ENCODE data around the gene ANK3.

The ANK3 gene

DNA sequence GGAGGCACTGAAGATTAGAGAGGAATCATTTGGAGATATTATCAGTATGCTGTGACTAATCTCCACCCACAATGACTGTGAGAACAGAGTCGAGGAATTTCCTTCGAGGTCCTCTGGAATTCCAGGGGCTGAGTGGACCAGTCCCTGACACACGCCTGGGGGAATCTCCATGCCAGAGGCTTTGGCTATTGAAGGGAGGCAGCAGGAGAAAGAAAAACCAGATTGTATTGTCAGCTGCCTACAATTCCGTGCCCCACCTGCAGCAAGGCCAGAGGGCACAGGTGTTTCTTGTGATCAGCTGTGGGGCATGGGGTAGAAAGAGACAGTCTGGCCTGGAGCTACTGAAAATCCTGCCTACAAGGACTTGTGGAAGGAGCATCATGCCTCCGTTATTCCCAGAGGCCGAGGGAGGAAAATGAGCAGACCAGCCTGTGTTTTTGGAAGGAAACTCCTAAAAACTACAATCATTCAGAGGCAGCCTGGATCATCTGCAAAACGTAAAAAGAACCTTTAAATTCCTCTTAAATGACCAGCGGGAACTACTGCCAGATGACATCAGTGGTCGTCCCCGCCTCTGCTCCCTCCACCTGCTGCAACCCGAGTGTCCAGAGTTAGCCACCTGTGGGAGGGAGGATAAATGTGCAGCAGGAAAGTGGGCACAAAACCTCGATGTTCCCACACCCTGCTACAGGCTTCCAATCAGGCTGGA, 25.4 kb upstream of the ANK3 start:
- DNase-seq (ENCODE audit: low read depth): peak; percentile 76
- TF ChIP-seq, protein P1, sequence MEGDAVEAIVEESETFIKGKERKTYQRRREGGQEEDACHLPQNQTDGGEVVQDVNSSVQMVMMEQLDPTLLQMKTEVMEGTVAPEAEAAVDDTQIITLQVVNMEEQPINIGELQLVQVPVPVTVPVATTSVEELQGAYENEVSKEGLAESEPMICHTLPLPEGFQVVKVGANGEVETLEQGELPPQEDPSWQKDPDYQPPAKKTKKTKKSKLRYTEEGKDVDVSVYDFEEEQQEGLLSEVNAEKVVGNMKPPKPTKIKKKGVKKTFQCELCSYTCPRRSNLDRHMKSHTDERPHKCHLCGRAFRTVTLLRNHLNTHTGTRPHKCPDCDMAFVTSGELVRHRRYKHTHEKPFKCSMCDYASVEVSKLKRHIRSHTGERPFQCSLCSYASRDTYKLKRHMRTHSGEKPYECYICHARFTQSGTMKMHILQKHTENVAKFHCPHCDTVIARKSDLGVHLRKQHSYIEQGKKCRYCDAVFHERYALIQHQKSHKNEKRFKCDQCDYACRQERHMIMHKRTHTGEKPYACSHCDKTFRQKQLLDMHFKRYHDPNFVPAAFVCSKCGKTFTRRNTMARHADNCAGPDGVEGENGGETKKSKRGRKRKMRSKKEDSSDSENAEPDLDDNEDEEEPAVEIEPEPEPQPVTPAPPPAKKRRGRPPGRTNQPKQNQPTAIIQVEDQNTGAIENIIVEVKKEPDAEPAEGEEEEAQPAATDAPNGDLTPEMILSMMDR (IDR thresholded peaks at IDR 0.05; ENCODE audit: low read depth, low read length, missing control alignments): no peak
- H3K4me3 ChIP-seq (ENCODE audit: low read depth, low read length): no peak overlapping the region
- in situ Hi-C loops (cut with HindIII; ENCODE audit: low sequenced_read_pairs): no loop called here

DNA sequence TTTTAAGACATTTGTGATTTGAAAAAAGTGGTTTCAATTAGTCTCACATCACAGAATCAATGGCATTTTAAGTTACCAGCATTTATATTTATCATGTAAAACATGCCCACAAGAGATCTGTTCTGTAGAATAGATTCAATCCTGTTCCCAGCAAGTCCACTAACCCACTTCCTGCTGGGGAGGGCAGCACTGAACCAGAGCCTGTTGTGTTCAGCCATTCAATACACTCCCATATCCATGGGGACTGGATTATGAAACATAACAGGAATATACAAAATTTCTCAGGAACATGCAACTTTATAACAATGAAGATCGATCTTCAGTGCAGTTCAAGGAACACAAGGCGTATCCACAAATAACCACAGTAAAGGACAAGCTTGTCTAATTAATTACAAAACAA, 24.4 kb upstream of the ANK3 start:
- TF ChIP-seq, protein P1 (IDR thresholded peaks at IDR 0.05; ENCODE audit: low read depth, low read length, missing control alignments): no peak
- in situ Hi-C loops (cut with HindIII; ENCODE audit: low sequenced_read_pairs): no loop called here
- no peak for DNase-seq (ENCODE audit: low read depth)
- no peak overlapping the region for H3K4me3 ChIP-seq (ENCODE audit: low read depth, low read length)

DNA sequence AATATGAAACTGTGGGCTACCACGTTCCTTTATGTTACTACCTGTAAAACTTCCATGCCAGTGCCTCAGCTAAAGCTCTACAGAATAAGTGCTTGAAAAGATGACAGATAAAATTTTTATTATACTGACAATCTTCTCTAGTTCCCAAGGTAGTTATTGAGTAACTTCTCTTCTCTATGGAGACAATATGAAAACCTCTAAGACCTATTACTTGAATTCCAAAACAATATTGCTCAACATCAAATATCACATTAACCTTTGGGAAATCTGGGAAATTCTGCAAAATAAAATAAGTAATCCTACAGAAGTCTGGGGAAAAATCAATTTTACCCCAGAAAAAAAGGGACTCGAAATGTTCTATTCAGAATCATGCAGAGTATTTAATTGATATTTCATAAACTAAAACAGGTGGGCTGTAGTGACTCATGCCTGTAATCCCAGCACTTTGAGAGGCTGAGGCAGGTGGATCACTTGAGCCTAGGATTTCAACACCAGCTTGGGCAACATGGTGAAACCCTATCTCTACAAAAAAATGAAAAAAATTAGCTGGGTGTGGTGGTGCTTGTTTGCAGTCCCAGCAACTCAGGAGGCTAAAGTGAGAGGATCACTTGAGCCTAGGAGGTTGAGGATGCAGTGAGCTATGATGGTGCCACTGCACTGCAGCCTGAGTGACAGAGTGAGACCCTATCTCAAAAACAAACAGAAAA, 23.8 kb upstream of the ANK3 start:
- TF ChIP-seq, protein P1 (IDR thresholded peaks at IDR 0.05; ENCODE audit: low read depth, low read length, missing control alignments): no peak
- in situ Hi-C loops (cut with HindIII; ENCODE audit: low sequenced_read_pairs): no loop called here

DNA sequence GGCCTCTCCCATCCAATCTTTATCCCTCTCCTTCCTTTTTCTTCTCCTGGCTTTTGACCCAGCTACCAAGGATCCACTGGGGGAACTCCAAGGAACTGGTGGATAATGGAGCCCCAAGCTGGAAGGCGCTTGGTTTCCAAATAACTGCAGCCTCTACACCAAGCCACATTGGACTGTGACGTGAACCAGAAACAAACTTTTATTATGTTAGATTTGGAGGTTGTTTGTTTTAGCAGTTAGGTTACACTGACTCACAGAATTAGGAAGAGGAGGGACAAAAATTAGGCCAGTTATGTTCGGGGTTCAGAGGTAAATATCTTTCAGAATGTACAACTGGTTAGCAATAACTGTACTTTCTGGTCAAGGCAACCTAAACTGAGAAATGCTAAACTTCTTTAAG, 21.3 kb upstream of the ANK3 start:
- H3K4me3 ChIP-seq (ENCODE audit: low read depth, low read length): no peak overlapping the region
- in situ Hi-C loops (cut with HindIII; ENCODE audit: low sequenced_read_pairs): no loop called here
- TF ChIP-seq, protein P1 (IDR thresholded peaks at IDR 0.05; ENCODE audit: low read depth, low read length, missing control alignments): no peak
- no peak for DNase-seq (ENCODE audit: low read depth)

More for the DNA sequence above, 23.8 kb upstream of the ANK3 start:
- DNase-seq (ENCODE audit: low read depth): no peak
- H3K4me3 ChIP-seq (ENCODE audit: low read depth, low read length): no peak overlapping the region

DNA sequence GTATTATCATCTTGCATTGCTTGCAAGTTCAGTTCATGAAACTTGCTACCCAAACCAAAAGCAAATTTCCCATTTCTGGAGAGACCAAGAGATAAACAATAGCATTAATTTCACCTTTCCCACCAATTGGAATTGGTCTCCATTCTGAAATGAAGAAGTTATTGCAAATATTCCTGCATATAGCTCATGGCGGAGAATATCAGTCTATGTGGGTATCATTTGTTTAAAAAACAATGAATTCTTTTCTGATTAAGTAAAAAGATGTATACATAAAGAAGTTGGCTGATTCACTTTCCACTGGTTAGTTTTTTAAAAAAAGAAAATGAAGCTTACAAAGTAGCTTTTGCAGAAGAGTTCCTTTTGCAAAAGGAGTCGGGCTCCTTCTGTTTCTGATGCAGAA, 19.5 kb upstream of the ANK3 start:
- in situ Hi-C loops (cut with HindIII; ENCODE audit: low sequenced_read_pairs): no loop called here

DNA sequence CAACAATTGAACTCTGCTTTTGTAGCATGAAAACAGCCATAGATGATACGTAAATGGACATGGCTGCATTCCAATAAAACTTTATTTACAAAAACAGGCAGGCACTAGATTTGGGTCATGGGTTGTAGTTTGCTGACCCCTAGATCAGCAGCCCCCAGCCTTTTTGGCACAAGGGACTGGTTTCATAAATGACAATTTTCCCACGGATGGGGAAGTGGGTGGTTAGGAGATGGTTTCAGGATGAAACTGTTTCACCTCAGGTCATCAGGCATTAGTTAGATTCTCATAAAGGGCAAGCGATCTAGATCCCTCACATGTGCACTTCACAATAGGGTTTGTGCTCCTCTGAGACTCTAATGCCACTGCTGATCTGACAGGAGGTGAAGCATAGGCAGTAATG, 16.5 kb upstream of the ANK3 start:
- in situ Hi-C loops (cut with HindIII; ENCODE audit: low sequenced_read_pairs): no loop called here

More for the DNA sequence above, 19.5 kb upstream of the ANK3 start:
- H3K4me3 ChIP-seq (ENCODE audit: low read depth, low read length): no peak overlapping the region
- TF ChIP-seq, protein P1 (IDR thresholded peaks at IDR 0.05; ENCODE audit: low read depth, low read length, missing control alignments): no peak
- DNase-seq (ENCODE audit: low read depth): no peak

More for the DNA sequence above, 16.5 kb upstream of the ANK3 start:
- TF ChIP-seq, protein P1 (IDR thresholded peaks at IDR 0.05; ENCODE audit: low read depth, low read length, missing control alignments): no peak
- DNase-seq (ENCODE audit: low read depth): no peak
- no peak overlapping the region for H3K4me3 ChIP-seq (ENCODE audit: low read depth, low read length)

Measured in astrocyte of the cerebellum (primary cell).